GM18526 (cell line): Measurements from ENCODE around the gene NF2.

Source experiments
- POLR2A ChIP-seq: IDR thresholded peaks from 3 replicates; pipeline ENCODE4 v1.6.1; 2011; ENCODE audit not compliant: insufficient read length; ENCODE audit errors: extremely low read depth

The NF2 gene

DNA sequence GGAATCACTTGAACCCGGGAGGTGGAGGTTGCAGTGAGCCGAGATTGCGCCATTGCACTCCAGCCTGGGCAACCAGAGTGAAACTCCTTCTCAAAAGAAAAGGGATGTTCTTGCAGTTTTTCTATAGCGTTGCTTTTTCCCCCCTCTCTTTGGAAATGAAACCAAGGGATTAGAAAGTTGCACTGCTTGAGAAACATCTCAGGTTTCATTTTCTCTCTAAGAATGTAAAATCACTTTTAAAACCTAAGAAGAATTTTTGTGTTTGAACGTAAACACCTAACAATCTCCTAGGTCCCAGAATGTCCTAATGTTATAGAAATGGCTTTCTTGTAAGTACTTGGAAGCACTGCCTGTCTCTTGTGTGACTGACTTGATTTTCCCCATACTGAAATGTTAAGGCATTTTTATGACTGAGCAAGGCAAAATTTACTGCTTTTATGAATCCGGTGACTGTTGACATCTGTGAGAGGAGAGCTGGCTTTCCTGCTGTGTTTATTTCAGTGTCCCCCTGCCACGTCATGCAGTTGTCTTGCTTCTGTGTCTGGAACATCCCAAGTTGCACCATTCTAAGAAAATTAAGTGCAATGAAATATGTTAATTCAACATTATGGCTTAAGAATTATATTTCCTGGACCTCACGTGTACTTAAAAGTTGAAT lies 37.7 kb downstream of the NF2 start:
- TF ChIP-seq POLR2A, result no peak

DNA sequence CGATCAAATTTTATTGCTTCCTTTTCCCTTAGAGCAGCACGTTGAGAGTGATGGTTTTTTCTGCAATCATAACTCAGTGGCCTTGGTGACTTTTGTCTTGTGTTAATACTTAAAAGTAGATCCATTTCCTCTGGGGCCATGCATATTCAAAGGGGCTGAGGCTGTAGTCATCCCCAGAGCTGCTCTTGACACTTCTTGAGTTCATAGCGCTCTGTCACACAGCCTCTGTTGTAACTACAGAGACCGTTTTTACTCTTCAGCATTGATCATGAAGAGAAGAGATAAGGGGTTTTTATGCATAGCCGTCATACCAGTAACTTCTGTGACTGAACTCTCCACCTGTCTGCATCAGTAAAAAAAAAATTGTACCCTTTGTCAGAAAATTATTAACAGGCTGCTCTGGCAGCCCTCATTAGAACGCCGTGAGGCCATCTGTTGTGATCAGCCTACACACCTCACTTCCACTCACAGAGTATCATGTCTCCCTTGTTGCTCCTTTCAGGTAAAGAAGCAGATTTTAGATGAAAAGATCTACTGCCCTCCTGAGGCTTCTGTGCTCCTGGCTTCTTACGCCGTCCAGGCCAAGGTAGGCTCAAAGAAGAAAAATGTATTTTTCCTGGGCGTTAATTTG lies 38.4 kb downstream of the NF2 start:
- TF ChIP-seq POLR2A, result no peak

DNA sequence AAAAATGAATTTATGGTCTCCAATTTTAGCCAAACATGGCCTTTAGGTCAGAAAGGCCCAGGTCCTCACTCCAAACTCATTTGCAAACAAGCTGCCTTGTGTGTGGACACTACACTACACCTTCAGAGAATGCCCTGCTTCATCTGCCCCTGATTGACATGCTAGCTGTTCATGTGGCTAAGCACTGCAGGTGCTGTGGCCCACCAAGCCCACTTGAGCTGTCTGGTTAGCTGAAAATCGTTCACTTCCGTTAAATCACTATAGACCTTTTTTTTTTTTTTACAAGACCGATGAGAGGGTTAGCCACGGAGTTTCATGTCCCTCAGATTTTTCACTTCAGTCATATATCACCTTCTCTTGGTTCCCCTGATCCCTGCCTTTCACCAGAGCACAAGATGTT lies 39.3 kb downstream of the NF2 start:
- TF ChIP-seq POLR2A, result no peak

DNA sequence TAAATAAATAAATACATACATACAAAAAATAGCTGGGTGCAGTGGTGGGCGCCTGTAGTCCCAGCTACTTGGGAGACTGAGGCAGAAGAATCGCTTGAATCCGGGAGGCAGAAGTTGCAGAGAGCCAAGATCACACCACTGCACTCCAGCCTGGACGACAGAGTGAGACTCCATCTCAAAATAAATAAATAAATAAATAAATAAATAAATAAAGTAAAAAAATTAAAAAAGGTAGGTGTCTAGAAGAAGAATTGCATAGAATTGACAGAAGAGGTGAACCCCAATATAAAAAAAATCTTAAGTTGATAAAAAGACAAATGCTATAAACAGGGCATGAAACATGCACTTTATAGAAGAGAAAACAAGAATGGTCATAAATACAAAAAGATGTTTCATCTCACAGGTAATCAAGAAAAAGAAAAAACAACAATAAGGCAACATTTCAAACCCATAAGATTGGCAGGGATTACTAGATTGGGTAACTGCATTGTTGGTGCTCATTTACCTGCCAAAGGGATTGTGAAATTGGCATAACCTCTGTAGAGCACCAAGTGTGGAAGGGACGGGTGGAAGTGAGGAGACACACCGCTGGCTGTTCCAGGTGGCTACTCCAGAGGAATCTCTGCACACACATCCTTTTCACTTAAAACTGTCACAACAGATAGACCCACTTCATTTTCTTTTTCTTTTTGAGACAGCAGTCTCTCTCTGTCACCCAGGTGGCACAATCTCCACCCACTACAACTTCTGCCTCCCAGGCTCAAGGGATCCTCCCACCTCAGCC lies 44.7 kb downstream of the NF2 start:
- no peak for TF ChIP-seq POLR2A

DNA sequence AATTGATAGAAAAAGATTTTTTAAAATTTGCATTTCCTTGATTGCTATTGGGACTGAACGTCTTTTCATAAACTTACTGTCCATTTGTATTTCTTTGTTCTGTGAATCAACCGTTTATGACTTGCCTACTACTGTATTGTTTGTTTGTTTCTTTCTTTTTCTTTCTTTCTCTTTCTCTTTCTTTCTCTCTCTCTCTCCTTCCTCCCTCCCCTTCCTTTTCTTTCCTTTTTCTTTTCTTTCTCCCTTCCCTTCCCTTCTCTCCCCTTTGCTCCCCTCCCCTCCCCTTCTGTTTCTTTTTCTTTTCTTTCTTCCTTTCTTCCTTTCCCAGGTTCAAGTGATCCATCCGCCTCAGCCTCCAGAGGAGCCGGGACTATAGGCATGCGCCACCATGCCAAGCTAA lies 46.9 kb downstream of the NF2 start:
- no peak for TF ChIP-seq POLR2A

DNA sequence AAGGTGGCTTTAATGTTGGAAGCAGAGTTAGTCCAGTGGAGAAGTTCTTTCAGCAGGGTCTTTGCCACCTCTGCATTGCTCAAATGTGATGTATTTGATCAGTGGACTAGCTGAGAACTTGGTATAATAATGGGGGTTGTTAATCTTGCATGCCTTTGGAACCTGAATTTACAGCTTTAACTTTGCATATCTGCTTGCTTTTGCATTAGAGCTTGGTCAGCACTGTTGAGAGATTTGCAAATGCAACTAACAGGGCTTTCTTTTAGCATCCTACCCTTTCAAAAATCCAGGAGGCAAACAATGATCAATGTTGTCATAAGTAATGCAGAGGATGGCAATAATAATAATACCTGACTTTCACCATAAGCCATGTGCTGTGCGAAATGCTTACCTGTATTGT lies 48.2 kb downstream of the NF2 start:
- TF ChIP-seq POLR2A, result no peak

DNA sequence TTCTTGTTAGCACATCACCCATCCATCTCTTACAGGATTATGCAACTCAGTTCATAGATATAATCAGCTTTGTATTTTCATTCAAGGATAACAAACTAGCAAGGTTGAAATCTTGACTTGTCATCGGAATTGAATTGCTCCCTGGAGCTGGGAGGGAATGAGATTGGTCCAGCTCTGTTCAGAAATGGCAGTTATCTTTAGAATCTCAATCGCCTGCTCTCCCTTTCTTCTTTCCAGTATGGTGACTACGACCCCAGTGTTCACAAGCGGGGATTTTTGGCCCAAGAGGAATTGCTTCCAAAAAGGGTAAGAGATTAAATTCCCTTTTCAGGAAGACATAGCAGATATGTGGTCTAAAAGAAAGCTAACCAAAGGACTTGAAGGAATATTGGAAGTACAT lies 51.0 kb downstream of the NF2 start:
- no peak for TF ChIP-seq POLR2A

DNA sequence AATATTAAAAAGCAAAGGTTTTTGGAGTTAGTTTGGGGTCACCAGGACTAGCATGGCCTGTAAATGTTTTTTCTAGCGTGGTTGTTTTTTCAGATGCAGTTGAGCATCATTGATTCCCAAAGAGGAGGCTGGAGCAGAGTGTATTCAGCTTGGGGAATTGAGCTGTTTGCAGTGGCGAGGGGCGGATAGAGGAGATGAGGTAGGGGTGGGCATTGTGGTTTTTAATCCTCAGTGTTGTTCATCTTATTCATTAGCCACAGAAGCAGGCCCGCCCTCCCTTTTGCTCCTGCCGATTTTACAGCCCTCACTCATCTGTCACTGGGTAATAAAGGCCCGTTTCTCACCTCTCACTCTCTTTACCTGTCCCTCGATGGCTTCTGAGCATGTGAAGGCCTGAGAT lies 51.4 kb downstream of the NF2 start:
- TF ChIP-seq POLR2A, result no peak

DNA sequence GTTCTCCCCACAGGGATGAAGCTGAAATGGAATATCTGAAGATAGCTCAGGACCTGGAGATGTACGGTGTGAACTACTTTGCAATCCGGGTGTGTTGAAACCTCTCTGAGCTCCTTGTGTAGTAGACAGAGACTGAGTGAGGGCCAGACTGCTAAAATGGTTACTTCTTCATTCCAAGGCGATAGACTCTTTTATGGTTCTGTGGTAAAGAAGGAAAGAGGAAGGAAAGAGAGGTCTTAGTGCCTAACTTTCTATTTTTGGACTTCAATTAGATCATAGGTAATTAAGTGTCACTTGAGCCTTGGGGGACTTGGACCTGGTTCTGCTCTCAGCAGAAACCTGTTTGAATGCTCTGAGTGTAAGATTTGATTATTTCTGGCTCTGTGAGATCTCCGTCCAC lies 54.7 kb downstream of the NF2 start:
- no peak for TF ChIP-seq POLR2A

DNA sequence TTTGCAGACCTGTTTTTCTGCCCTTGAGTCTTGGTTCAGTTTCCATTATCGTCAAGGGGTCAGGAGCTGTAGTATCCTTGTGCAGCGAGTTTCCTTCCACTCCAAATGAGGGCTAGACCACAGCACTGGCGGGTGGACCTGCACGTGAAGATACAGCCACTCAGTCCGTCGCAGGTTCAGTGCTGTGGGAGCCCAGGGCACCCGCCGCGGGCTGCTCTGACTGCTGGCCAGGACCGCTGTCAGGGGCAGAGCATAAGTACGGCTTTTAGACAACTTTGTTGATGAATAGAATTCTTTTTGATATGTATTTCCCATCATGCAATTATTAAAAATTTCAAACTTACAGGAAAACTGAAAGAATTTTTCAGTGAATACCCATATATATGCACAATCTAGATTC lies 56.6 kb downstream of the NF2 start:
- no peak for TF ChIP-seq POLR2A

DNA sequence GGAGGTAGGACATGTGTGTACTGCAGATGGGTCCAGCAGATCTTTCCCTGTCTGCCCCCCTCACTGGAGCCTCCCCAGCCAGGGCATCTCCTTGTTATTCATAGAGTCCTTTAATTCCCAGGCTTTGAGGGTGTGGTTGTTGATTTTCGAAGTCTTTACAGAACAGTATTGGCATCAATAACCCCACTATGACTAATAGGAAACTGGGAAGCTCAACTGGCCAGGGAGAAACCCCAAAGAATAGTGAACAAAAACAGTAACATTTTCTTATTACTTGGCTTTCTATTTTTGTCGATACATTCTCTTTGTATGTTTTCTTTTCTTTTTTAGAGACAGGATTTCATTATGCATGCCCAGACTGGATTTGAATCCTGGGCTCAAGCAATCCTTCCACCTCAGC lies 57.9 kb downstream of the NF2 start:
- no peak for TF ChIP-seq POLR2A

DNA sequence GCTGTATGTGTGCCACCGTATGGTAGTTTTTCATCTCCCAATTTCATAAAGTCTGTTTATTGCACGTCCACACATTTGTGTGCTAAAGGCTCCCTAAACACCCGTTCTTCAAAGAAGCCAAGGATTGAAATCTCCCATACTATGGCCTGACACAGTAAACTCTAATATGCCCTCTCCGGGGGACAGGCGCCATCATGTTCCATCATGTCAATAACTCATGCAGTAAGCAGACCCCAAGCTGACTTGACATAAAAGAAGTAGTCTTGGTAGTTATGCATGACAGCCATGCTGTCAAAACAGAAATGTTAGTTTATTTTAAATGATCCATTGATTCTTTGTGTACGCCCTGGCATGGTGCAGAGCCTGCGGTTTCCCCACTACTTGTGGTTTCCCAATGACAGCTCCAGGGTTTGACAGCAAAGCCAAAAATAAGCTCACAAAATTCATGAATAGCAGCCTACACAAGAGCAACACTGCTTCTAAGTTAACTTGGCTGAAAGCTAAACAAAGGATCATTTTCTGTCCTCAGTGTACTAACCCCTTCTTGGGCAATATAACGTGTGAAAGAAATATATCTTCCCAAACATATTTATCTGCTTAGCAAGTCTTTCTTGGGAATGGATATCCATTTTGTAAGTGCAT lies 59.9 kb downstream of the NF2 start:
- TF ChIP-seq POLR2A, result no peak

DNA sequence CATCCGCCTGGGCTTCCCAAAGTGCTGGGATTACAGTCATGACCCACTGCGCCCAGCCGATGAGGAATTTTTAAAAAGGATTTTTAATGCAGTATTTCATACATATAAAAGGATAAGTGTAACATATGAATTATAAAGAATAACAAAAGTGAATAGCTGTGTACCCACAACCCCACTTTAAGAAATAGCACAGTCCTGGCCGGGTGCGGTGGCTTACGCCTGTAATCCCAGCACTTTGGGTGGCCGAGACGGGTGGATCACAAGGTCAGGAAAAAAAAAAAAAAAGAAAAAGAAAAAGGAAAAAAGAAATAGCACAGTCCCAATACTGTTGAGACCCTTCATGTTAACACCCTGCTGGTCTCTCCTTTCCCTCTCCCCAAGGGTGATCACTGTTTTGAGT lies 62.1 kb downstream of the NF2 start:
- no peak for TF ChIP-seq POLR2A

DNA sequence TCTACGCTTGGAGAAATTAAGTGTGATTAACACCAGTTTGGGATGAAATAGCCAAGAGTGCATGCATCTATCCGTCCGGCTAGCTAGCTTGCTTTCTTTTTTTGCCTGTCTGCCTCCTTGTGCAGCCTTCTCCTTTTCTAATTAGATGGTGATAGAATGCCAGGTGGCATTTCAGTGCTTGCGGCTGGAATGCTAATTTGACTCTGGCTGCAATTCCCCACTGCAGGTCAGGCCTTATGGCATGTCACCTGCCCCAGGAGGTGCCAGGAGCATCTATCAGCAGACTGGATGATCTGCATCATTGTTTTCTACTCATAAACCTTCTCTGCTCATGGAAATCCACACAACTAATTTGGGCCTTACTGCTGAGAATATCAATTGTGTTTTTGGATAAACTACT lies 65.2 kb downstream of the NF2 start:
- TF ChIP-seq POLR2A, result no peak

DNA sequence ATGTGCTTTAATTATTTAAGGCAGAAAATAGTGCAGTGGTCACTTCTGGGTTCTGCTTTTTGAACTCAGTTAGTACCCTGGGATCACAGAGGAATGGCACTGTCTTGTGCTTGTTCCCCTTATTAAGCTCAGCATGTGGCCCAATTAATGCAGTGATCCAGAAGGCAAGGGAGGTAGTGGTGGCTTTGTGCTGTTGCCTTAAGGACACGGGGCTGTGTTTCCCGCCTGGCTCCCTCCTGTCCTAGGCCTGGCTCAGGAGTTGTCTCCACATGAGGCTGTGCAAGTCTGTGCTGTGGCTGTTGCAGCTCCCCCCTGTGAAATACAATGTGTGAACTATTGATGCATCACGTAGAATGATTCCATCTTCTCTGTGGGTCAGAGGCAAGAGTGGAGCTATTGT lies 67.2 kb downstream of the NF2 start:
- no peak for TF ChIP-seq POLR2A
